ENCODE measurements around the gene CEP83.
"Not testable (repeated sequence)": the region's sequence is repeated elsewhere in the genome, so short reads cannot be mapped to it uniquely, and the experiment has no call there.

The CEP83 gene

DNA sequence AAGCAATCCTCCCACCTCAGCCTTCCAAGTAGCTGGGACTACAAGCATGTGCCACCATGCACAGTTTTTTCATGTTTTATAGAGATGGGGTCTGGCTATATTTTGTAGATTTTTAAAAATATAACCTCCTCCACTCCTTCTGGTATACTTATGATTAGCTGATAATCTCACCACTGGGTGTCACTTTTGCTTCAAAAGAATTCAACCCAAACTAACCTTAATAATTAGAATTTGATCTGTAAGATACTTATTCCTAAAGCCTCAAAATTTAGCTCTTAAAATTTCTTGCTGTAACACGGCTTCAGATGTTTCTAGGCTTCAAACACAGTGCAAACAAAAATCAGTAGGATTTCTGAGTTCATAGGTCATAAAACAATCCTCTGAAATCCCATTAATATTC, 130.3 kb downstream of the CEP83 start:
- DNase-seq (ENCODE audit: extremely low read depth, low read depth) = no peak
- H3K4me3 ChIP-seq (replicated peaks; ENCODE audit: low read depth, low read length) = no peak overlapping the region
- TF ChIP-seq, protein P1, sequence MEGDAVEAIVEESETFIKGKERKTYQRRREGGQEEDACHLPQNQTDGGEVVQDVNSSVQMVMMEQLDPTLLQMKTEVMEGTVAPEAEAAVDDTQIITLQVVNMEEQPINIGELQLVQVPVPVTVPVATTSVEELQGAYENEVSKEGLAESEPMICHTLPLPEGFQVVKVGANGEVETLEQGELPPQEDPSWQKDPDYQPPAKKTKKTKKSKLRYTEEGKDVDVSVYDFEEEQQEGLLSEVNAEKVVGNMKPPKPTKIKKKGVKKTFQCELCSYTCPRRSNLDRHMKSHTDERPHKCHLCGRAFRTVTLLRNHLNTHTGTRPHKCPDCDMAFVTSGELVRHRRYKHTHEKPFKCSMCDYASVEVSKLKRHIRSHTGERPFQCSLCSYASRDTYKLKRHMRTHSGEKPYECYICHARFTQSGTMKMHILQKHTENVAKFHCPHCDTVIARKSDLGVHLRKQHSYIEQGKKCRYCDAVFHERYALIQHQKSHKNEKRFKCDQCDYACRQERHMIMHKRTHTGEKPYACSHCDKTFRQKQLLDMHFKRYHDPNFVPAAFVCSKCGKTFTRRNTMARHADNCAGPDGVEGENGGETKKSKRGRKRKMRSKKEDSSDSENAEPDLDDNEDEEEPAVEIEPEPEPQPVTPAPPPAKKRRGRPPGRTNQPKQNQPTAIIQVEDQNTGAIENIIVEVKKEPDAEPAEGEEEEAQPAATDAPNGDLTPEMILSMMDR (IDR thresholded peaks at IDR 0.05; ENCODE audit: low read depth, low read length, missing control alignments) = no peak

DNA sequence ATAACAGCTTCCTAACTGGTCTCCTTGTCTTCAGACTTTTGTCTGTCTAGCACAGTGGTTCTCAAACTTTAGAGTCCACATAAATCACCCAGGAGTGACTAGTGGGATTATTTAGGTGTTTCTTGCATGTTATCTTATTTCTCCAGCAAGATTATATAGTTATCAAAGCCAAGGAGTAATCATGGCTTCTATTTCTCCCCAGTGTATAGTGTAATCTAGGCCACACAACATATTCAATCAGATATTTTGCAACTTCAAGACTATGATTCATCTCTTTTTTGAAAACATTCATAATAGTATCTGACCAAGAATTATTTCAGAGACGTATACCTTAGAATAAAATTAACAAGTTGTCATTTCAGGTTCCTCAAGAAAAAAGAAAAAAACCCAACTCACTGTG, 131.9 kb downstream of the CEP83 start:
- TF ChIP-seq, protein P1 (IDR thresholded peaks at IDR 0.05; ENCODE audit: low read depth, low read length, missing control alignments) = no peak
- no peak for DNase-seq (ENCODE audit: extremely low read depth, low read depth)
- H3K4me3 ChIP-seq (replicated peaks; ENCODE audit: low read depth, low read length) = no peak overlapping the region

GRCh38 chr12:94326727-94327126, 132.9 kb downstream of the CEP83 start:
- DNase-seq (ENCODE audit: extremely low read depth, low read depth) = peak; percentile 4
- no peak overlapping the region for H3K4me3 ChIP-seq (replicated peaks; ENCODE audit: low read depth, low read length)
- TF ChIP-seq, protein P1 (IDR thresholded peaks at IDR 0.05; ENCODE audit: low read depth, low read length, missing control alignments) = no peak

GRCh38 chr12:94326234-94326633, 133.4 kb downstream of the CEP83 start:
- DNase-seq (ENCODE audit: extremely low read depth, low read depth) = no peak
- no peak overlapping the region for H3K4me3 ChIP-seq (replicated peaks; ENCODE audit: low read depth, low read length)
- TF ChIP-seq, protein P1 (IDR thresholded peaks at IDR 0.05; ENCODE audit: low read depth, low read length, missing control alignments) = no peak

- TF ChIP-seq, protein P1 (IDR thresholded peaks at IDR 0.05; ENCODE audit: low read depth, low read length, missing control alignments) = no peak
These were observed 137.3 kb downstream of the CEP83 start for GRCh38 chr12:94322346-94322745.

GRCh38 chr12:94320109-94320508, 139.6 kb downstream of the CEP83 start:
- no peak for DNase-seq (ENCODE audit: extremely low read depth, low read depth)
- TF ChIP-seq, protein P1 (IDR thresholded peaks at IDR 0.05; ENCODE audit: low read depth, low read length, missing control alignments) = no peak

More at GRCh38 chr12:94322346-94322745, 137.3 kb downstream of the CEP83 start:
- DNase-seq (ENCODE audit: extremely low read depth, low read depth) = no peak
- no peak overlapping the region for H3K4me3 ChIP-seq (replicated peaks; ENCODE audit: low read depth, low read length)

DNA sequence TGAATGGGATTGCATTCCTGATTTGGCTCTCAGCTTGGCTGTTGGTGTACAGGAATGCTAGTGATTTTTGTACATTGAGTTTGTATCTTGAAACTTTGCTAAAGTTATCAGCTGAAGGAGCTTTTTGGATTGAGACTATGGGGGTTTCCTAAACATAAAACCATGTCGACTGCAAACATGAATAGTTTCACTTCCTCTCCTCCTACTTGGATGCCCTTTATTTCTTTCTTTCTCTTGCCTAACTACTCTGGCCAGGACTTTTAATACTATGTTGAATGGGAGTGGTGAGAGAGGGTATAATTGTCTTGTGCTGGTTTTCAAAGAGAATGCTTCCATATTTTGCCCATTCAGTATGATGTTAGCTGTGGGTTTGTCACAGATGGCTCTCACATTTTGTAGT, 141.5 kb downstream of the CEP83 start:
- no peak for DNase-seq (ENCODE audit: extremely low read depth, low read depth)
- TF ChIP-seq, protein P1 (IDR thresholded peaks at IDR 0.05; ENCODE audit: low read depth, low read length, missing control alignments) = no peak
- H3K4me3 ChIP-seq (replicated peaks; ENCODE audit: low read depth, low read length) = no peak overlapping the region

More at GRCh38 chr12:94320109-94320508, 139.6 kb downstream of the CEP83 start:
- no peak overlapping the region for H3K4me3 ChIP-seq (replicated peaks; ENCODE audit: low read depth, low read length)

- DNase-seq (ENCODE audit: extremely low read depth, low read depth); H3K4me3 ChIP-seq (replicated peaks; ENCODE audit: low read depth, low read length): not testable (repeated sequence)
These were observed 143.1 kb downstream of the CEP83 start for GRCh38 chr12:94316600-94316999.
